OCI-LY1 (cell line): ENCODE data around the gene PLXNB3.

ENCODE experiments used
- CTCF ChIP-seq: fragments of 200-600 bp; sonication (generic), shearing (Covaris generic); IDR thresholded peaks from 2 replicates; pipeline ENCODE4 v1.5.1; 2017; ENCODE audit warnings: mild to moderate bottlenecking, antibody characterized with exemption, low read length, moderate library complexity, mixed read lengths
- EZH2 ChIP-seq: fragments of 200-600 bp; sonication (generic), shearing (Covaris generic); IDR thresholded peaks from 2 replicates; pipeline ENCODE4 v1.8.0; 2017; ENCODE audit warnings: borderline replicate concordance, mixed run types, mild to moderate bottlenecking, antibody characterized with exemption, low read length, moderate library complexity, mixed read lengths

- TF ChIP-seq CTCF (no peak), EZH2 (no peak)
Observed at GRCh38 chrX:153728095-153728494, 36.0 kb upstream of the PLXNB3 start.
